ENCODE results near the gene PLEKHG3. TPM values are rescaled to one million over a fixed set of nuclear protein-coding genes. Genes with fewer than 3 reads are reported as not detected.

Gene PLEKHG3
- total and polyA plus RNA-seq, 10 of the 15 experiments (the other 5 are each of a cell fraction or from before 2014, with no cell fraction given), result 0.03 to 0.73 (median 0.07) TPM; not detected in 5

DNA sequence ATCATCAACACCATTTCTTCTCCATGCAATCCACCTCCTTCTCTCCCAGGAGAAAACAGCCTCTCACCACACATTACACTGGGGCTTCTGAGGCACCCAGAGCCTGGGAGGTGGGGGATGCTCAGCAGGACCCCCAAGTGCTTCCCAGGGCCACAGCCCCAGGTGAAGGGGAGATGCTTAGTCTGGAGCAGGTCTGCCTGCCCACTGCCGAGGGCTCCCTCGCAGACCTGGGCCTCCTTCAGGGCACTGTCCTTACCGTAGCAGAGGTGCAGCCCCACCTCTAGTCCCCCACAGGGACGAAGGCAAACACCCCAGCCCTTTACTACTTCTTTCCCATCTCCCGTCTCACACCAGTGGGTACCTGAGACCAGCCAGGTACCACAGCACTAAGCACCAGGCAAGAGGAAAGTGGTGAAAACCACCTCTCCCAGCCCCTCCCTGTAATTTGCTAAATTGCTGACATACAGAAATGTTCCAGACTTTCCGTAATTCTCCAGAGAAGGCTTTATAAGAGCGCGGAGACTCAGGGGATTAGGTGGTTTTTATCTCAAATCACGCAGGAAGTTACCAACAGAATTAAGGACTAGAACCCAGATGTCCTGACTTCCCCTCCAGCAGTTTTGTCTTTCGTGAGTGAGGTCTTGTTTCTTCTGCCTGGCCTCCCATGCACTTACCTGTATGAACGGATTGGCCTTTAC is 59.0 kb downstream of the PLEKHG3 start:
- in situ Hi-C loops (cut with MboI), result loop anchor here (5.0 to 10.0 kb wide), 2 partner anchors 91 to 418 kb away; no protein-coding TSS in a partner anchor
- BruUV-seq (replicated peaks), result no TSS peak
- H3K4me1 ChIP-seq (ENCODE audit: control insufficient read depth, insufficient read depth, low read length), result no peaks in the 10 kb centered on the region
- H2AFZ ChIP-seq (ENCODE audit: control insufficient read depth, low read depth, low read length), result no peak overlapping the region
- 12% methylated on average over 11 of the region's 11 CpGs for WGBS (ENCODE audit: insufficient coverage, insufficient replicate concordance, low lambda C conversion rate, missing lambda C conversion rate)
- CTCF ChIA-PET, result interaction anchor here (0.9 to 7.2 kb wide), 5 partner anchors 64 to 129 kb away, joined by 3 to 69 read pairs (median 29); no protein-coding TSS in a partner anchor
- H3K36me3 ChIP-seq (ENCODE audit: control insufficient read depth in 2 of 2, insufficient read depth in 2 of 2, low read length in 1 of 2), result no peaks in the 10 kb centered on the region
- no peak overlapping the region for H3K27ac ChIP-seq (ENCODE audit: control insufficient read depth, insufficient read depth)
- no peak for FAIRE-seq
- no peak overlapping the region for H3K4me3 ChIP-seq
- RAD21 ChIA-PET (ENCODE audit: unreplicated experiment), result interaction anchor here (1.7 to 2.5 kb wide), 4 partner anchors 91 to 223 kb away, joined by 6 to 17 read pairs (median 12); partner anchors contain the start of gene HSPA2
- H4K20me1 ChIP-seq (ENCODE audit: control insufficient read depth, insufficient read depth), result no peaks in the 10 kb centered on the region; the same call in 1 of the 2 replicates
- POLR2A ChIA-PET, result no interaction called here
- H3K79me2 ChIP-seq (ENCODE audit: control insufficient read depth, insufficient read depth, low read length), result no peaks in the 10 kb centered on the region
- no peaks in the 10 kb centered on the region; a peak in 1 of 4 replicates for H3K27me3 ChIP-seq (replicated peaks in 1 of 2; ENCODE audit: control insufficient read depth in 2 of 2, insufficient read depth in 2 of 2, low read length in 1 of 2)
- intact Hi-C loops (cut with micrococcal nuclease; ENCODE audit: unreplicated experiment), result loop anchor here (5.0 to 10.0 kb wide), 2 partner anchors 221 to 418 kb away; partner anchors contain the start of gene HSPA2
- SMC1A ChIA-PET (ENCODE audit: uncharacterized antibody, unreplicated experiment), result interaction anchor here (1.2 to 2.7 kb wide), 3 partner anchors 91 to 128 kb away, joined by 5 to 17 read pairs (median 13); no protein-coding TSS in a partner anchor
- H3K9ac ChIP-seq (ENCODE audit: control insufficient read depth, insufficient read depth, low read length), result no peak overlapping the region
- no peak for DNase-seq (ENCODE audit: low read depth, low spot score)
- TF ChIP-seq CUX1 (IDR thresholded peaks at IDR 0.05; ENCODE audit: insufficient replicate concordance, low read depth, low read length) (no peak), CEBPB (IDR thresholded peaks at IDR 0.05; ENCODE audit: borderline replicate concordance in 1 of 2, low read depth in 2 of 2, low read length in 2 of 2) (no peak)
- no peak for ATAC-seq
- H3K9me3 ChIP-seq (replicated peaks; ENCODE audit: control insufficient read depth, insufficient read depth, low read length), result no peaks in the 10 kb centered on the region
- H3K4me2 ChIP-seq (ENCODE audit: control insufficient read depth, insufficient read depth), result no peak overlapping the region
